IPS-15b (cell line): ENCODE data around the gene EML6.
A peak's percentile ranks its signal among the peaks of the same experiment; 100 is the strongest.

ENCODE experiments used
- H3K27me3 ChIP-seq: one replicate; pipeline ENCODE4 v1.6.1; 2013; ENCODE audit warnings: low read length; ENCODE audit not compliant: control insufficient read depth, insufficient read depth
- H3K36me3 ChIP-seq: one replicate; pipeline ENCODE4 v1.6.1; 2013; ENCODE audit warnings: low read length; ENCODE audit not compliant: control insufficient read depth, insufficient read depth
- H3K4me1 ChIP-seq: one replicate; pipeline ENCODE4 v1.6.1; 2013; ENCODE audit warnings: mild to moderate bottlenecking, low read length; ENCODE audit not compliant: control insufficient read depth, insufficient read depth
- H3K4me3 ChIP-seq: one replicate; pipeline ENCODE4 v1.5.1; 2013; ENCODE audit warnings: low read depth, low read length
- H3K9ac ChIP-seq: one replicate; pipeline ENCODE4 v1.6.1; 2013; ENCODE audit warnings: low read depth, mild to moderate bottlenecking, low read length
- H3K9me3 ChIP-seq: one replicate; pipeline ENCODE4 v1.6.1; 2013; ENCODE audit warnings: mild to moderate bottlenecking, low read length; ENCODE audit not compliant: control insufficient read depth, insufficient read depth

Gene EML6

GRCh38 chr2:54709336-54709809 is 14.1 kb upstream of the EML6 start:
- Histone ChIP-seq H3K4me1 (peaks cover 2% of the 10 kb centered on the region), H3K27me3 (peaks cover 4% of the 10 kb centered on the region), H3K9me3 (no peaks in the 10 kb centered on the region), H3K4me3 (peak overlapping the region; percentile 75), H3K36me3 (no peaks in the 10 kb centered on the region), H3K9ac (peak overlapping the region; percentile 70)

DNA sequence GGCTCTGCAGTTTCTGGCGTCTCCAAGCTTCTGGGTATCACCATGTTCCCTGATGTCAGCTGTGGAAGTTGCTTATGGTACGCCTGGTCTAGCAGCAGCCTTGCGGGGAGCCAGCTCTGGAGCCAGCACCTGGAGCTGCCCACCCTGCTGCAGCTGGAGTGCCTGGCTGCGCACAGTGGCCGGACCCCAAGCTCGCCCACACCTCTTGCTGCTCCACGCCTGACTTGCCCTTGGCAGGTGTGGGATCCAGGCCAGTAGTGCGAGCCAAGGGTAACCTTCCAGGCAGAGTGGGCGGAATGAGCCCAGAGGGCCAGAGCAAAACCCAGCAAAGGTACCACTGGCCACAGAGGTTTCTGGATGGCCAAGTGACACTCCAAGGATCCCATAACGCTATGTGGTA is 13.2 kb upstream of the EML6 start:
- peaks cover 2% of the 10 kb centered on the region for H3K4me1 ChIP-seq
- no peak overlapping the region for H3K9ac ChIP-seq
- no peaks in the 10 kb centered on the region for H3K36me3 ChIP-seq
- no peak overlapping the region for H3K4me3 ChIP-seq
- H3K27me3 ChIP-seq = peaks cover 4% of the 10 kb centered on the region
- no peaks in the 10 kb centered on the region for H3K9me3 ChIP-seq

DNA sequence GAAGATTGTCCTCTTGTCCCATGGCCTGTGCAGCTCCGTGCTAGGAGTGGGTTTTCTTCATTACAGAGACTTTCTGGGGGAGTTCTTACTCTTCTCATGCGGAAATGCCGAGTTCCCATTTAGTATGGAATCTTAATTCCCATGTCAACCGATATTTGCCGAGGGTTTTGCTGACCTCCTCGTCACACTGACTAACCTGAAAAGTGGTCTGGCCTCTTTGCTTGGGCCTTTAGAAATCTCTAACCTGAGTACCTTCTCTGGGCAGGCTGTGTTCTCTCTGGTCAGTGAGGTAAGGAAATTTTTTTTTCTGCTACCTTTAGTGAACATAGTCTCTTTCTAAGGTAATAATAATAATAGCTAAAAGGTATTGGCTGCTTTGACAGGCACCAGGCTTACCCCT is 10.9 kb upstream of the EML6 start:
- Histone ChIP-seq H3K9me3 (no peaks in the 10 kb centered on the region), H3K4me3 (no peak overlapping the region), H3K27me3 (peaks cover 7% of the 10 kb centered on the region), H3K36me3 (no peaks in the 10 kb centered on the region), H3K9ac (no peak overlapping the region), H3K4me1 (peaks cover 2% of the 10 kb centered on the region)

GRCh38 chr2:54714996-54715395 is 8.5 kb upstream of the EML6 start:
- no peak overlapping the region for H3K9ac ChIP-seq
- no peaks in the 10 kb centered on the region for H3K9me3 ChIP-seq
- no peak overlapping the region for H3K4me3 ChIP-seq
- no peaks in the 10 kb centered on the region for H3K4me1 ChIP-seq
- no peaks in the 10 kb centered on the region for H3K36me3 ChIP-seq
- peaks cover 7% of the 10 kb centered on the region for H3K27me3 ChIP-seq

GRCh38 chr2:54716375-54716774 is 7.1 kb upstream of the EML6 start:
- Histone ChIP-seq H3K4me3 (no peak overlapping the region), H3K9me3 (no peaks in the 10 kb centered on the region), H3K36me3 (no peaks in the 10 kb centered on the region), H3K9ac (no peak overlapping the region), H3K27me3 (peaks cover 9% of the 10 kb centered on the region), H3K4me1 (no peaks in the 10 kb centered on the region)

DNA sequence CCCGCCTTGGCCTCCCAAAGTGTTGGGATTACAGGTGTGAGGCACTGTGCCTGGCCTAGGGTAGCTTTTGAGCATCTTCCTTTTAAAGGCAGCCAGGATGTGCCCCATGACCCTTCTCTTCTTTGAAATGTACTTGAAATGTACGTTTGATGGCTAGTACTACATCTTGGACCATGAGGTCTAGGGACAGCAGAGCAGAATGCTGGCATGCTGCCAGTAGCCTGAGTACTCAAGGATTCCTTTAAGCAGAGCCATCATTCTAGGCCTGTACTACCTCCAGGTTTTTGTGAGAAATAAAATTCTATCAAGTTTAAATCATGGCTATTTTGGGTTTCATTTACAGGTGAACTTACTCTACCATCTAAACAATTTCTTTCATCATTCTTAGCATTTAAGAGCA is 2.9 kb upstream of the EML6 start:
- Histone ChIP-seq H3K27me3 (peaks cover 28% of the 10 kb centered on the region), H3K9me3 (no peaks in the 10 kb centered on the region), H3K9ac (no peak overlapping the region), H3K36me3 (no peaks in the 10 kb centered on the region), H3K4me1 (peaks cover 3% of the 10 kb centered on the region), H3K4me3 (no peak overlapping the region)

- Histone ChIP-seq H3K9me3 (no peaks in the 10 kb centered on the region), H3K9ac (peak overlapping the region; percentile 83), H3K4me3 (peak overlapping the region; percentile 99), H3K36me3 (no peaks in the 10 kb centered on the region), H3K27me3 (peaks cover 46% of the 10 kb centered on the region), H3K4me1 (peaks cover 3% of the 10 kb centered on the region)
Measured at GRCh38 chr2:54722641-54723040, 821 bp upstream of the EML6 start.

- Histone ChIP-seq H3K4me3 (peak overlapping the region; percentile 81), H3K9me3 (no peaks in the 10 kb centered on the region), H3K36me3 (no peaks in the 10 kb centered on the region), H3K9ac (no peak overlapping the region), H3K4me1 (peaks cover 3% of the 10 kb centered on the region), H3K27me3 (peaks cover 48% of the 10 kb centered on the region)
Measured at GRCh38 chr2:54723996-54724559, 616 bp downstream of the EML6 start.

GRCh38 chr2:54724560-54725342 is 1.3 kb downstream of the EML6 start:
- Histone ChIP-seq H3K4me1 (peaks cover 3% of the 10 kb centered on the region), H3K9ac (no peak overlapping the region), H3K36me3 (no peaks in the 10 kb centered on the region), H3K9me3 (no peaks in the 10 kb centered on the region), H3K27me3 (peaks cover 44% of the 10 kb centered on the region), H3K4me3 (peak overlapping the region; percentile 81)

GRCh38 chr2:54725343-54726099 is 2.1 kb downstream of the EML6 start:
- no peaks in the 10 kb centered on the region for H3K9me3 ChIP-seq
- H3K36me3 ChIP-seq = no peaks in the 10 kb centered on the region
- H3K9ac ChIP-seq = no peak overlapping the region
- H3K4me3 ChIP-seq = peak overlapping the region; percentile 81
- H3K4me1 ChIP-seq = peaks cover 3% of the 10 kb centered on the region
- peaks cover 42% of the 10 kb centered on the region for H3K27me3 ChIP-seq

- no peaks in the 10 kb centered on the region for H3K9me3 ChIP-seq
- H3K4me3 ChIP-seq = no peak overlapping the region
- H3K36me3 ChIP-seq = no peaks in the 10 kb centered on the region
- no peak overlapping the region for H3K9ac ChIP-seq
- H3K4me1 ChIP-seq = peaks cover 3% of the 10 kb centered on the region
- H3K27me3 ChIP-seq = peaks cover 42% of the 10 kb centered on the region
Measured at GRCh38 chr2:54726431-54726830, 3.0 kb downstream of the EML6 start.
